Measurements from ENCODE around the gene METTL2A.
"Not testable (repeated sequence)": the region's sequence is repeated elsewhere in the genome, so short reads cannot be mapped to it uniquely, and the experiment has no call there.

METTL2A gene

DNA sequence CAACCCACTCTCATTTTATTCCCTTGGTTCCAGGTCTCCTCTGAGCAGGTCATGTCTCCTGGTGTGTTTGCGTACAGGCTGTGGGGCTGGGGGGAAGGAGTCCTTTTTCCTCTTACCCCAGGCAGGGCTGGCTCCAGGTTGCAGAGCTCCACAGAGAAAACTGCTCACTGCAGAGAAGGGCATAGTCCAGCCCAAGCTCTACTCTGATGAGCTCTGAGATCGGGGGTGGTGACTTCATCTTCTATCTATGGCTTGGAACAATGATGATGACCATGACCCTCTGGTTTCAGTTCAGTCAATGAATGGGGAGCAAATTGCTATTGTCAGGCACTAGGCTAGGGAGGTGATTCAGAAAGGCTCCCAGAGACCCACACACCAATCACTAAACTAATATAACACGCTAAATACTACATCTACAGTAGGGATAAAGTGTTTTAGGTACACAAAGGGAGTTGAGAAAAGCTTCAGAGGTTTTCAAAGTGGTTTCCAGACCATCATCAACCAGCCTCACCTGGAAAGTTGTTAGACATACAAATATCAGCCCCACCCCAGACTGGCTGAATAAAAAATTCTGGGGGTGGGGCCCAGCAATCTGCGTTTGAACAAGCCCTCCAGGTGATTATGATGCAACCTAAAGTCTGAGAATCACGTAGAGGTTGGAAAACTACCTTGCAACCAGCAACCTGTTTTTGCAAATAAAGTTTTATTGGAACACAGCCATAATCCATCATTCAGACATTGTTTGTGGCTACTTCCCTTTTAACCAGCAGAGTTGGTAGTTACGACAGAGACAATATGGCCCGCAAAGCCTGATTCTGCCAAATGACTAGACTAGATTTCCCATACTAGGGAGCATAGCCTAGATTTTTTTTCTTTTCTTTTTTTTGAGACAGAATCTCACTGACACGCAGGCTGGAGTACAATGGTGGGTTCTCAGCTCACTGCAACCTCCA, 49.6 kb downstream of the METTL2A start:
- not testable (repeated sequence) for DNase-seq

DNA sequence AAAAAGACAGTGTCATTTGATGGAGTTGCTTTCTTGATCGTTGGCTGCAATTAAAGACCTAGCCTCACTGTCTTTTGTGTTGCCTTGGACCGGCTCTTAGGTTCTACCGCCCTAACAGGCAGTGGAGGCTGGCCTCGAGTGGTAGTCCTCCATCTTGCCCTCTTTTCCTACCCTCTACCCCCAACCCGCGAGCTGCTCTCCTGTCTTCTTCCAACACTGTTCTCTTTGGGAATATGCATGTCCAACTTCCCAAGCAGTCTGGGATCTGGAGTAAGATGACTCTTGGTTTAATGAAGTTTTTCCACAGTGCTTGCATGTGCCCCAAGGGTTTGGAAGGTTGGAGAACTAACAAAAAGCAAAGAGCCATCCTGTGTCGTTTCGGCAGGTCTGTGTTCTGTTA, 53.4 kb downstream of the METTL2A start:
- DNase-seq: not testable (repeated sequence)

DNA sequence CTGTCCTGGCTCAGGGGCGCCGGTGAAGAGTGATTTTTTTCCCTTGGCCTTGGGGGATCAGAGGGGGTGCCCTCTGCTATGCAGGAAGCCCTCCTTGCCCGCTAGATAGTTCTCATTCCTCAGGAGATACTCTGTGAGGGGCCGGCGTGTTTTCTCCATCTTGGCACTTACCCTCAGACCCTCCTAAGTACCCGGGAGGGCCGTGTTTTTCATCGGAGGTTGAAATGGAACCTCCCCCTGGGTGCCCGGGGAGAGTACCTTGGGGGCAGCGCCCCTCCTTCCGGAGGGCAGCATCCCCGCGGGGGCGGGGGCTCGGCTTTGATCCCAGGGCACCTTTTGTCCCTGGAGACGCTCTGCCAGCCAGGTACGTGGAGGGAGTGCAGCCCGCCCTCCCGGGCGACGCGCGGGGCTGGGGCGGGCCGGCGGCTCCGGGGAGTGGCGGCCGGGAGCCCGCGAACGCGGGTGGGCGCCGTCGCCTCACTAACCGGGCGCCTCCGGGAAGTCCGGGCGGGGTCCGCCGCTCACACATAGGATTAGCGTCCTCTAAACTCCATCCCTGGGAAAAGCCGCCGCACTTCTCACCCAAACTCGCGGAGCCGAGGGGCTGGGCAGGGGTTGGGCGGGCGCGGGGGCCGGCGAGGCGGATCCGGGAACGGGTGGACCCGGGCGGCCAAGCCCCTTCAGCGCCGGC, 54.2 kb downstream of the METTL2A start:
- DNase-seq: not testable (repeated sequence)

DNA sequence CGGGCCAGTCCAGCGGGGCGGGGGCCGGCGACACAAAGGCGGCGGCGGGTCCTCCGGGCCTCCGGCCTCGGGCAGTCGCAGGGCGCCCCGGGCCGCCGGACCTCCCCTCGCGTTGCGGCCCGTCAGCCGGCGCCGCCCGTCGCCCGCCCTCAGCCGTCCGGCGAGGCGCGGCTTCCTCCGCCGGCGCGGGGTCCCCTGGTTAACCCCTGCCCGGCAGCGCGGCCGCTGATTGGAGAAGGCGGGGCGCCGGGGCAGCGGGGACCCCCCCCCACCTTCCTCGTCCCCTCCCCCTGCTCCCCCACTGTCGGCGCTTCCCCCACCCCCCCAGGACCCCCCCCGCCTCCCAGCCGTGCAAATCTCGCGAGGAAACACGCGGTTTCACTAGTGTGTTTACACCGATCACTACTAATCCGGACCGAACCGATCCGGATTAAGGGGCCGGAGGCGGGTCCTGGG, 54.8 kb downstream of the METTL2A start, which contains the start of gene TLK2:
TSS of gene TLK2 (plus strand) at position 402 of the 456 bp plus-strand sequence. CDS start 2,301 bp downstream, outside the sequence.
- no peak for DNase-seq

DNA sequence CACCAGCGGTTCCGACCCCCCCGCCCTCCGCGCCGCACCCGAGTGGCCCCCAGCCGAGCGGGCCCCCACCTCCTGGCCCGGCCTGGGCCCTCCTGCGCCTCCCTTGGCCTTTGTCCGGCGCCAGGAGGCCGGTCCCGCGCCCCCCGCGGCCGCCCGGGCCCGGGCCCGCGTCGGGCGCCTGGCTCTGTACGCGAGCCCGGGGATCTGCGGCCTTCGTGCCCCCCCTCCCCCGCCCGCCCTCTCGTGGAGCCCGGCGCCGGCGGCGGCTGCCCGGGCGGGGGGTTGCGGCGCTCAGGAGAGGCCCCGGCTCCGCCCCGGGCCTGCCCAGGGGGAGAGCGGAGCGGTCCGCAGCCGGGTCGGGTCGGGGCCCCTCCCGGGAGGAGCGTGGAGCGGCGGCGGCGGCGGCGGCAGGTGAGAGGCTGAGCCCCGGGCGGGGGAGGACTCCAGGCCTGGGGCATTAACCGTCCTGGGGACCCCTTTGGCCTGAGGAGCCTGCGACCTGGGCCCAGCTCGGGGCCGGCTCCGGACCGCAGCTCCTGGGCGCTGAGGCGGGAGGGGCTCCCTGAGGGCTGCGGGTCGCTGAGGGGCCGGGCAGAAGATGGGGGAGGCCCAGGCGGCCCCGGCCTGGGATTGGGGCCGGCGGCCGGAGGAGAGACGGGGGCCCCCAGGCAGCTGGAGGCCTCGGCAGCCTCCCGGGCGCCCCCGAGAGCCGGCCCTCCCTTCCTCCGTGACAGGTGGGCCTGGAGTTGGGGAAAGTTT, 55.4 kb downstream of the METTL2A start:
- not testable (repeated sequence) for DNase-seq

DNA sequence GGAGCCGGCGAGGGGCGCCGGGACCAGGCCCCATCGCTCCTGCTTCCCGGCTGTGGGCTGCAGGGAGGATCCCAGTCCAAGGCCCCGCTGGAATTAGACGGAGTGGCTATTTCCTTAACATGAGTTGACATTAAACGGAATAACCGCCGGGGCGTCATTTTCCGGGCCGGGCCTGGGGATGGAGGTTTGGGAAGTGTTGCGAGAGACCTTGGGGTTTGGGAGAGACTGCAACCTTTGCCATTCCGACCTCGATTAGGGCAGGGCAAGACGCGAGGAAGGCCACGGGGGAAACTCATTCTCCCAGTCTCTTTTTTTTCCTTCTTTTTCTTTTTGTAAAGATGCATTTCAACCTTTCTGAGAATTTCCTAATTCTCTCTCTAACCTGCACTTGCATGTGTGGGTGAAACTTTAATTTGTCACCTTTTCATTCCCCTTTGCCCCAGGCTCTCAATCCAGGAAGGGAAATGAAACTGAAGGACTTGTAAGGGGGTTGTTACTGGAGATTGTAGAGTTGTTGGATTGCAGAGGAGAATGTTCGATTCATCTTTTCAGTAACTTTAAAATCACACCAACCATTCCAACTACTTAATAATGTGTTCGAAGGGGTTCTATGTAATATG, 56.1 kb downstream of the METTL2A start:
- DNase-seq: not testable (repeated sequence)

DNA sequence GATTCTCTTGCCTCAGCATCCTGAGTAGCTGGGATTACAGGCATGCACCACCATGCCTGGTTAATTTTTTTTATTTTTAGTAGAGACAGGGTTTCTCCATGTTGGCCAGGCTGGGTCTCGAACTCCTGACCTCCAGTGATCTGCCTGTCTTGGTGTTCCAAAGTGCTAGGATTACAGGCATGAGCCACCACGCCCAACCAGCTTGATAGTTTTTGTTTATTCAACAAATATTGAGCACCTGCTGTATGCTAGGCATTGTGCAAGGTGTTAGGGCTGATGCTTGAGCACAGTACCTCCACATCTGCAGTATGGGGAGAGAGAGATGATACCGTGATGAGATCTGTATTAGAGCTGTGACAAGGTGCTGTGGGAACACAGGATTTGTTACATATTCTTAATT, 58.9 kb downstream of the METTL2A start:
- DNase-seq: not testable (repeated sequence)

DNA sequence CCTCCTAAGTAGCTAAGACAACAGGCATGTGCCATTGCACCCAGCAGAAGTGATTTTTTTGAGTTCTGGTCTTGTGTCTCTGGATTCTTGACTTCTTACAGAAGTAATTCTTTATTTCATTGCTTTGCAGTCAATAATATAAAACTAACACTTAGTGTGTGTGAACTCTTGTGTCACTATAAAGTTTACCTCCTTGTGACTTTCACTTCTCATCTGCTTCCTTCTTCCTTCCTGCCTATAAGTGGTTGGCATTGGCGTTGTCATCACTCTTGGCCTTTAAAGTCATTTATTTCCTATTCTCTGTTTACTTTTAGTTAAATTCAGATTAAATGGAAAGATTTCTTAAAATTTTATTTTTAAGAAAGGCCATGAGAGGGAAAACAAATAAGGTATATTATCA, 67.3 kb downstream of the METTL2A start:
- DNase-seq: not testable (repeated sequence)

DNA sequence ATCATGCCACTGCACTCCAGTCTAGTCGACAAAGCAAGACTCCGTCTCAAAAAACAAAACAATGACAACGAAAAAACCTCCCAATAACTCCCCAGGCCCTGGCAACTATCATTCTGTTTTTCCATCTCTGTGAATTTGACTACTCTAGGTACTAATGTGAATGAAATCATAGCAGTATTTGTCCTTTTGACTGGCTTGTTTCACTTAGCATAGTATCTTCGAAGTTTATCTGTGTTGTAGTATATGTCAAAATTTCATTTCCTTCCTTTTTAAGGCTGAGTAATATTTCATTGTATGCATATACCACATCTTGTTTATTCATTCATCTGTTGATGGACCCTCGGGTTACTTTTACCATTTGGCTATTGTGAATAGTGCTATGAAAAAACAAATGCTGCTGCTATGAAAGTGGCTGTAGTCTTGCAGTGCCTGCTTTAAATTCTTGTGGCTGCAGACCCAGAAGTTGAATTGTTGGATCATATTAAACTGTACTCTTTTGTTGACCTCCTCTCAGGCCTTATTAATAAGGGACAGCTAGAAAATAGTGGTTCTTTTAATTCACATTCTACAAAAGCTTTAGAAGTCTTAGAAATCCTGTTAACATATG, 69.5 kb downstream of the METTL2A start:
- not testable (repeated sequence) for DNase-seq

DNA sequence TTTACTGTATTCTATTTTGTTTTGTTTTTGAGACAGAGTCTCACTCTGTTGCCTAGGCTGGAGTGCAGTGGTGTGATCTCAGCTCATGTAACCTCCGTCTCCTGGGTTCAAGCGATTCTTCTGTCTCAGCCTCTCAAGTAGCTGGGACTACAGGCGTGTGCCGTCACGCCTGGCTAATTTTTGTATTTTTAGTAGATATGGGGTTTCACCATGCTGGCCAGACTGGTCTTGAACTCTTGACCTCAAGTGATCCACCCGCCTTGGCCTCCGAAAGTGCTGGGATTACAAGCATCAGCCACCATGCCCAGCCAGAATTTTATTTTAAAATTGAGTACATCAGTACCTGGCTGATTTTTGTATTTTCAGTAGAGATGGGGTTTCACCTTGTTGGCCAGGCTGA, 70.4 kb downstream of the METTL2A start:
- not testable (repeated sequence) for DNase-seq

DNA sequence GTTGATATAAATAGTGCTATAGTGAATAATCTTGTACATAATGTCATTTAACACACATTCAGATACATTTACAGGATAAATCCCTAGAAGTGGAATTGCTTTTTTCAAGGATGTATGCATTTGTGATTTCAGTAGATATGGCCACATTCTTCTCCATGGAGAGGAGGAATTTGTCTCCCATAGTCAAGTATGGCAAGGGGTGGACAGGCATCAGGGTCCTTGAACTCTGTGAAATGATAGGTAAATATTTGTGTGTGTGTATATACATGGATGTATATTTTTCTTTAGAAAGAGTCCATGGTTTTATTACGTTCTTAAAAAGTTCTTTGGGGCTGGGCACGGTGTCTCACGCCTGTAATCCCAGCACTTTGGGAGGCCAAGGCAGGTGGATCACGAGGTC, 72.6 kb downstream of the METTL2A start:
- DNase-seq: not testable (repeated sequence)

DNA sequence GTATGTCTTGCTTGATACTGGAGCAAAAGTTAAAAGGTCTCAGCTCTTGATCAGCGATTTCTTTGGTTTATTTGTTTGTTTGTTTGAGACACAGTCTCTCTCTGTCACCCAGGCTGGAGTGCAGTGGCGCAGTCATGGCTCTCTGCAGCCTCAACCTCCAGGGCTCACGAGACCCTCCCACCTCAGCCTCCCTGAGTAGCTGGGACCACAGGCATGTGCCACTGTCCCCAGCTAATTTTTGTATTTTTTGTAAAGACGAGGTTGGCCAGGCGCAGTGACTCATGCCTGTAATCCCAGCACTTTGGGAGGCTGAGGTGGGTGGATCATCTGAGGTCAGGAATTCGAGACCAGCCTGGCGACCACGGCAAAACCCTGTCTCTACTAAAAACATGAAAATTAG, 75.1 kb downstream of the METTL2A start:
- DNase-seq: not testable (repeated sequence)
